Left lung (tissue), 10 donors: Measurements from ENCODE around the gene SENP5. TPM values are rescaled to one million over a fixed set of nuclear protein-coding genes. Genes with fewer than 3 reads are reported as not detected.
A peak's percentile ranks its signal among the peaks of the same experiment; 100 is the strongest.

ENCODE experiments used
- ATAC-seq: fragments of 200-7000 bp; cut with Tn5 transposase; one replicate; pipeline ENCODE4 v1.9.1; 2020; ENCODE audit warnings: moderate library complexity
- DNase-seq, 4 donors: peaks; one replicate each; pipeline ENCODE4 v3.0.0-alpha.2; 2013 to 2020
- H3K27ac ChIP-seq, 2 donors: fragments of 200-600 bp; sonication (generic) in 1 of 2; one replicate each; pipeline versions ENCODE4 v1.5.0 to v1.8.0; 2020 to 2021
- H3K27me3 ChIP-seq, 2 donors: fragments of 200-600 bp; sonication (generic) in 1 of 2; one replicate each; pipeline versions ENCODE4 v1.5.0 to v1.8.0; 2020 to 2021
- H3K36me3 ChIP-seq, 2 donors: fragments of 200-600 bp; sonication (generic) in 1 of 2; one replicate each; pipeline versions ENCODE4 v1.5.0 to v1.8.0; 2020 to 2021
- H3K4me1 ChIP-seq, 2 donors: fragments of 200-600 bp; one replicate each; pipeline ENCODE4 v1.8.0; 2021
- H3K4me3 ChIP-seq, 2 donors: fragments of 200-600 bp; sonication (generic) in 1 of 2; one replicate each; pipeline versions ENCODE4 v1.5.0 to v1.8.0; 2020 to 2021; ENCODE audit warnings: mild to moderate bottlenecking in 1 of 2
- H3K9me3 ChIP-seq, 2 donors: fragments of 200-600 bp; sonication (generic) in 1 of 2; one replicate each; pipeline versions ENCODE4 v1.5.0 to v1.8.0; 2020 to 2021
- intact Hi-C, 2 donors: fragments of 100-400 bp; cut with DNase I; formaldehyde crosslinking; loops; one replicate each; pipeline versions ENCODE4 v1.11.2 to v1.14.2; 2022
- polyA plus RNA-seq, 6 donors: library from polyadenylated mRNA; unstranded; fragments of 120-200 nt; gene quantifications; one replicate each; pipeline ENCODE4 v1.2.1, GENCODE V29; 2013; ENCODE audit not compliant: insufficient read length in 6 of 6
- total RNA-seq, 2 donors: library from RNA; stranded (reverse); fragmentation: NEBNext Ultra II Directional; extraction: Animal tissue kit (Norgen Biotek cat#: 25700); gene quantifications; one replicate each; pipeline ENCODE4 v1.2.1, GENCODE V29; 2021
- TF ChIP-seq, protein P1 (sequence below), 2 donors: fragments of 200-600 bp; sonication (generic) in 1 of 2; IDR thresholded peaks; one replicate each; pipeline versions ENCODE4 v1.5.0 to v1.8.0; 2021; ENCODE audit warnings: antibody characterized with exemption in 2 of 2
- donor health status: DM: no; HTN: yes; CAD: no.
- donor health status: DM: no; HTN: no; CAD: no.

Gene SENP5
- total and polyA plus RNA-seq, 8 donors, result 25.2 to 43.8 (median 30.0) TPM

DNA sequence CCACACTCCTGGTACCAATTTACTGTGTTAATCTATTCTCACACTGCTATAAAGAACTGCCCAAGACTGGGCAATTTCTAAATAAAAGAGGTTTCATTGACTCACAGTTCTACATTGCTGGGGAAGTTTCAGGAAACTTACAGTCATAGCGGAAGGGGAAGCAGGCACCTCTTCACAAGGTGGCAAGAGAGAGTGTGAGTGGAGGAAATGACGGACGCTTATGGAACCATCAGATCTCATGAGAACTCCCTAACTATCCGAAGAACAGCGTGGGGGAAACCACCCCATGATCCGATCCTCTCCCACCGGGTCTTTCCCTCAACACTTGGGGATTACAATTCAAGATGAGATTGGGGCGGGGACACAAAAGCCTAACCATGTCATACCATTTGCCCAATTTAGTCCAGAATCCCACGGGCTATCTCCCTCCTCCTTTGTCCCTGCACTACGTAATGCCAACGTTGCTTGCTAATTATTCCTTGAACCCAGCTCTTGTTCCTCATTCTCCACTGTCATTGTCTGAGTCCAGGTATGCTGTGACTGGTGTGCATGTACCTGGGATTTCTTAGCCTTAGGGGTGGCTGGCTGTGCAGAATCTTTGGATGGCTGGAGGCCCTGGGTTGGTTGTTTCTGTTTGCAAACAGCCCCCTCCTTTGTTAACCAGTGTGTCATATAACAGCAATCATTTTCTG lies 97.5 kb downstream of the SENP5 start:
- H3K27ac ChIP-seq, result no peak overlapping the region
- no peaks in the 10 kb centered on the region for H3K36me3 ChIP-seq
- H3K27me3 ChIP-seq, result no peaks in the 10 kb centered on the region
- no peak for DNase-seq
- no peaks in the 10 kb centered on the region for H3K9me3 ChIP-seq
- peaks cover 7 to 20% of the 10 kb centered on the region in 2 donors for H3K4me1 ChIP-seq
- ATAC-seq, result no peak
- TF ChIP-seq, protein P1, sequence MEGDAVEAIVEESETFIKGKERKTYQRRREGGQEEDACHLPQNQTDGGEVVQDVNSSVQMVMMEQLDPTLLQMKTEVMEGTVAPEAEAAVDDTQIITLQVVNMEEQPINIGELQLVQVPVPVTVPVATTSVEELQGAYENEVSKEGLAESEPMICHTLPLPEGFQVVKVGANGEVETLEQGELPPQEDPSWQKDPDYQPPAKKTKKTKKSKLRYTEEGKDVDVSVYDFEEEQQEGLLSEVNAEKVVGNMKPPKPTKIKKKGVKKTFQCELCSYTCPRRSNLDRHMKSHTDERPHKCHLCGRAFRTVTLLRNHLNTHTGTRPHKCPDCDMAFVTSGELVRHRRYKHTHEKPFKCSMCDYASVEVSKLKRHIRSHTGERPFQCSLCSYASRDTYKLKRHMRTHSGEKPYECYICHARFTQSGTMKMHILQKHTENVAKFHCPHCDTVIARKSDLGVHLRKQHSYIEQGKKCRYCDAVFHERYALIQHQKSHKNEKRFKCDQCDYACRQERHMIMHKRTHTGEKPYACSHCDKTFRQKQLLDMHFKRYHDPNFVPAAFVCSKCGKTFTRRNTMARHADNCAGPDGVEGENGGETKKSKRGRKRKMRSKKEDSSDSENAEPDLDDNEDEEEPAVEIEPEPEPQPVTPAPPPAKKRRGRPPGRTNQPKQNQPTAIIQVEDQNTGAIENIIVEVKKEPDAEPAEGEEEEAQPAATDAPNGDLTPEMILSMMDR (IDR thresholded peaks at IDR 0.05), result no peak
- no peak overlapping the region for H3K4me3 ChIP-seq
- intact Hi-C loops, result loop anchor here in 1 of 2 donors (5.0 kb wide), 1 partner anchor 128 kb away; no protein-coding TSS in a partner anchor

DNA sequence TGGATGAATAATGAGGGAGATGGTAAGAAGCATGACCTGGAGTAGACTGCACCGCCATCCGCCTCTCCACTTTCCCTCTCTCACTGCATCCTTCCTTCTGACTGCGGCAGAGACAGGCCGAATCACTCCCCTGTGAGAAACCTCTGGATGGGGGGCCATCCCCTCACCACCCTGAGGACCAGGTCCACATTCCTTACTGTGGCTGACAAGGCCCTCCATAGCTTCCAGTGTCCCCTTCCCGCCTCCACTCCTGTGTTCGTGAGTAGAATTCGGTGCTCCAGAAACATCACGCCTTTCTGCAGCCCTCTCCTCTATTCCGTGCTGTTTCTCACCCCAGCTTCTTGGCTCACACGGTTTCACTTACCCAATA lies 98.1 kb downstream of the SENP5 start:
- Histone ChIP-seq H3K27me3 (no peaks in the 10 kb centered on the region), H3K36me3 (no peaks in the 10 kb centered on the region), H3K9me3 (no peaks in the 10 kb centered on the region), H3K4me1 (peaks cover 7 to 20% of the 10 kb centered on the region in 2 donors), H3K4me3 (no peak overlapping the region), H3K27ac (no peak overlapping the region)
- TF ChIP-seq, protein P1 (IDR thresholded peaks at IDR 0.05), result no peak
- intact Hi-C loops, result loop anchor here in 1 of 2 donors (5.0 kb wide), 1 partner anchor 128 kb away; no protein-coding TSS in a partner anchor
- DNase-seq (no peak), ATAC-seq (no peak)

DNA sequence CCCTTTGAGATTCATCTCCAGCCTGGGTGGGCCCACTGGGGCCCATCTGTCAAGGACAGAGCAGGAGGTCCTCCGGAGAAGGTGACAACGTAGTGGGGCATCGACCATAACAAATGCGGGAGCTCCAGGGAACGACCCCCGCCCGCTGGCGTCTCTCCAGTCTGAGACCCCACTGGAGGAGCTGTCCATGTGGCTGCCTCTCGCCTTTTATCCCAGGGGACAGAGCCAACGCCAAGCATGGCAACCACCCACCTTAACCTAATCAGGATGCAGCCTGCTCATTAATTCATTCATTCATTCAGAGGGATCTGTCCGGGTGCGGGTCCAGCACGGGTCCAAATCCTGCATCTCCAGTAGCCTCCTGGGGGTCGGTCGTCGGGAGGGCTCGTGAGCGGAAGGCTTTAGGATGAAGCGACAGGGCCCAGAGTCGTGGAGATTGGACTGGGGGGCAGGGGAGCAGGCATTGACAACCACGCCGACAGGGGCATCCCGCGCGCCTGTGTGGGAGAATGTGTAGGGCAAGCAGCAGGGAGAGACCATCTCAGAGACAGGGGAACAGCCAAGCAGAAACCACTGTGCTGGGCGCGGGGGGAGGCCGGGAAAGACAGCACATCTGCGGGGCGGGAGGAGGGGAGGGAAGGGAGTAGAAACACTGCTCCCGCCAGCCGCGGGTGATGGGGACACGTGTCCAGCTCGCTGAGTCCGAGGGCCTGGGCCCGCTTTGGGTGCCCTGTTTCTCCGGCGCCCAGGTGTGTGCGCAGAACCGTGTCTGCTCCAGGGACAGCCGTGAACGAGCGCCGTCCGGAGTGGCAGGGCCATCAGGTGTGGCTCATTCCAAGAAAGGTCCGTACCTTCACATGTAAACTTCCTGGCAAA lies 99.0 kb downstream of the SENP5 start:
- DNase-seq, result peak in 1 of 4 donors; percentile 17
- intact Hi-C loops, result loop anchor here in 1 of 2 donors (5.0 kb wide), 1 partner anchor 129 kb away; no protein-coding TSS in a partner anchor
- Histone ChIP-seq H3K4me3 (no peak overlapping the region), H3K36me3 (no peaks in the 10 kb centered on the region), H3K9me3 (no peaks in the 10 kb centered on the region), H3K27me3 (no peaks in the 10 kb centered on the region), H3K4me1 (peaks cover 7 to 20% of the 10 kb centered on the region in 2 donors), H3K27ac (no peak overlapping the region)
- TF ChIP-seq, protein P1 (IDR thresholded peaks at IDR 0.05), result no peak
- no peak for ATAC-seq

DNA sequence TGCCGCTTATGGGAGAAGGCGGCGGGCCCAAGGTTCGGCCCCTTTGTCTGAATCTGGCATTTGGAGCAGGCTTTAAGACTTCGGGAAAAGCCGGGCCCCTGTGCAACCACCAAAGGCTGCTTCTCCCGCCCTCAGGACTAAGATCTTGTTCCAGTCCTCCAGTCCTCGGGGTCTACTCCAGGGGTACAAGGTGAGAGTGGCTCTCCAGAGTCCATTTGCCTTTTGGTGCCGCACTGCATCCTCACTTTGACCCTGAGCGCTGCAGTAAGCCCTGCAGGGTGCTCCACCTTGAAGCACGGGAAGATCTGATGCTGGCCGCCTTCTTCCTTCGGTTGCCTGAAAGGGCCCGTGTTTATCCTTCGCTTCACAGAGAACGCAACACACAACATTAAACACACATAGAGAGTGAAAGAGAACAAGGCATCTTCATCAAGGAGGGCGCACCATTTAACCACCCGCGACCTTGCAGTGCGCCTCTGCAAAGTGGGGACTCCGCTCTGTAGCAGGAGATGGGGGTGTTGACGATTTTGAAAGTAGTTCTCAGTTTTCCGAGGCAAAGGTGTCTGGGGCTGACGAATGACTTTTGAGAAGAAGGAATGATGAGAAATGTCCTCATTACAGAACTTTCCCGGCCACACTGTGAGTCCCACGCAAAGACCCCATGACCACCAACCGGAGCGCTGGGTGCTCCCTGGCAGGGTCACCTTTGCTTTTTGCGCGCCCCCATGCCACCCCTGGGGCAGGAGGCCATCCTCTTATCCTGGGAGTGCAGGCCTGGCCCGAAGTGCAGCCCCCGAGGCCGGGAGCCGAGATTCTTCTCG lies 99.9 kb downstream of the SENP5 start:
- H3K27me3 ChIP-seq, result no peaks in the 10 kb centered on the region
- H3K27ac ChIP-seq, result no peak overlapping the region
- no peak for DNase-seq
- no peaks in the 10 kb centered on the region for H3K36me3 ChIP-seq
- peak overlapping the region; percentile 76 to 88 for H3K4me3 ChIP-seq
- intact Hi-C loops, result loop anchor here in 1 of 2 donors (5.0 kb wide), 1 partner anchor 130 kb away; no protein-coding TSS in a partner anchor
- no peaks in the 10 kb centered on the region for H3K9me3 ChIP-seq
- TF ChIP-seq, protein P1 (IDR thresholded peaks at IDR 0.05), result no peak
- ATAC-seq, result no peak
- peaks cover 7 to 20% of the 10 kb centered on the region in 2 donors for H3K4me1 ChIP-seq
